HEK293 (cell line): Measurements from ENCODE around the gene NLRP2B.
"Not testable (repeated sequence)": the region's sequence is repeated elsewhere in the genome, so short reads cannot be mapped to it uniquely, and the experiment has no call there.

ENCODE experiments used
- CTCF ChIA-PET: fragments of 350-600 bp; formaldehyde crosslinking; extraction: SDS; loops from one replicate; lab custom pipeline; 2021; ENCODE audit warnings: antibody characterized with exemption; lab: Yijun Ruan, JAX
- POLR2A ChIA-PET: fragments of 300-600 bp; formaldehyde crosslinking; extraction: SDS; loops from one replicate; lab custom pipeline; 2020; ENCODE audit warnings: antibody characterized with exemption, inconsistent platforms; lab: Yijun Ruan, JAX
- H3K27ac ChIP-seq: fragments of 200-500 bp; sonication (Bioruptor generic); 2 replicates; pipeline ENCODE4 v1.5.1; 2014; ENCODE audit warnings: low read depth, low read length, control low read depth, inconsistent platforms; ENCODE audit errors: extremely low read depth
- H3K36me3 ChIP-seq, 2 experiments: fragments of 200-500 bp in 1 of 2; sonication (Bioruptor generic) in 1 of 2; 1 replicate in 1 of 2; 2 replicates in 1 of 2; pipeline ENCODE4 v1.5.1; 2014 to 2017; ENCODE audit warnings: inconsistent platforms in 2 of 2, low read length in 2 of 2; ENCODE audit not compliant: control insufficient read depth in 2 of 2, insufficient read depth in 1 of 2
- H3K4me1 ChIP-seq: fragments of 200-500 bp; sonication (Bioruptor generic); 2 replicates; pipeline ENCODE4 v1.5.1; 2014; ENCODE audit warnings: mild to moderate bottlenecking, low read length, inconsistent platforms; ENCODE audit not compliant: control insufficient read depth, insufficient read depth
- H3K4me3 ChIP-seq: 2 replicates; pipeline ENCODE4 v1.5.1; 2011; ENCODE audit warnings: low read depth, mild to moderate bottlenecking, control low read depth, low read length, moderate library complexity
- H3K9me3 ChIP-seq: fragments of 200-500 bp; sonication (Bioruptor generic); 2 replicates; pipeline ENCODE4 v1.5.1; 2014; ENCODE audit warnings: low read depth, low read length, inconsistent platforms; ENCODE audit not compliant: control insufficient read depth, insufficient read depth
- SCRT1 ChIP-seq: fragments of 450-650 bp; formaldehyde crosslinking; IDR thresholded peaks from 2 replicates; pipeline ENCODE4 v1.5.1; 2016; ENCODE audit warnings: missing biosample characterization, missing genetic modification characterization, borderline replicate concordance
- SCRT2 ChIP-seq: fragments of 450-650 bp; formaldehyde crosslinking; IDR thresholded peaks from 2 replicates; pipeline ENCODE4 v1.5.1; 2016; ENCODE audit warnings: missing biosample characterization, missing genetic modification characterization
- SETDB1 ChIP-seq: IDR thresholded peaks from one replicate; pipeline ENCODE4 v1.6.1; 2017; ENCODE audit warnings: mild to moderate bottlenecking, low read length, moderate library complexity, mixed read lengths; ENCODE audit not compliant: insufficient read length
- WT1 ChIP-seq: fragments of 450-650 bp; formaldehyde crosslinking; IDR thresholded peaks from 2 replicates; pipeline ENCODE4 v1.5.1; 2016; ENCODE audit warnings: missing biosample characterization, missing genetic modification characterization
- ZFP3 ChIP-seq: fragments of 450-650 bp; formaldehyde crosslinking; IDR thresholded peaks from 2 replicates; pipeline ENCODE4 v1.5.1; 2016; ENCODE audit warnings: low read depth, missing biosample characterization, missing genetic modification characterization
- ZNF350 ChIP-seq: fragments of 450-650 bp; formaldehyde crosslinking; IDR thresholded peaks from 2 replicates; pipeline ENCODE4 v1.5.0; 2017; ENCODE audit warnings: missing biosample characterization, mild to moderate bottlenecking, missing genetic modification characterization
- ZNF423 ChIP-seq: fragments of 450-650 bp; formaldehyde crosslinking; IDR thresholded peaks from 2 replicates; pipeline ENCODE4 v1.5.1; 2016; ENCODE audit warnings: missing biosample characterization, missing genetic modification characterization
- TF ChIP-seq, protein P1 (sequence below): fragments of 450-650 bp; IDR thresholded peaks from 2 replicates; pipeline ENCODE4 v1.5.1; 2018; ENCODE audit warnings: missing biosample characterization, mild to moderate bottlenecking, missing genetic modification characterization
- TF ChIP-seq, protein P2 (sequence below): fragments of 450-650 bp; formaldehyde crosslinking; IDR thresholded peaks from 2 replicates; pipeline ENCODE4 v1.5.1; 2016; ENCODE audit warnings: missing biosample characterization, missing genetic modification characterization
- TF ChIP-seq, protein P3 (sequence below): fragments of 450-650 bp; formaldehyde crosslinking; IDR thresholded peaks from 2 replicates; pipeline ENCODE4 v1.5.1; 2016; ENCODE audit warnings: missing biosample characterization, missing genetic modification characterization, borderline replicate concordance
- TF ChIP-seq, protein P4 (sequence below): fragments of 450-650 bp; formaldehyde crosslinking; IDR thresholded peaks from 2 replicates; pipeline ENCODE4 v1.5.0; 2017; ENCODE audit warnings: missing biosample characterization, missing genetic modification characterization, borderline replicate concordance

NLRP2B gene

DNA sequence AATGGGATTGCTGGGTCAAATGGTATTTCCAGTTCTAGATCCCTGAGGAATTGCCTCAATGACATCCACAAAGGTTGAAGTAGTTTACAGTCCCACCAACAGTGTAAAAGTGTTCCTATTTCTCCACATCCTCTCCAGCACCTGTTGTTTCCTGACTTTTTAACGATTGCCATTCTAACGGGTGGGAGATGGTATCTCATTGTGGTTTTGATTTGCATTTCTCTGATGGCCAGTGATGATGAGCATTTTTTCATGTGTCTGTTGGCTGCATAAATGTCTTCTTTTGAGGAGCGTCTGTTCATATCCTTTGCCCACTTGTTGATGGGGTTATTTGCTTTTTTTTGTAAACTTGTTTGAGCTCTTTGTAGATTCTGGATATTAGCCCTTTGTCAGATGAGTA is 45.9 kb upstream of the NLRP2B start:
- H3K4me1 ChIP-seq = not testable (repeated sequence)
- TF ChIP-seq SCRT2 (tag by site-specific recombination) = peak; percentile 55; the same call in 1 of the 2 replicates
- TF ChIP-seq SCRT1 (tag by site-specific recombination) = peak; percentile 76
- TF ChIP-seq, all 188 proteins: peak for 2; not testable (repeated sequence) for 186
- H3K27ac ChIP-seq, CTCF ChIA-PET, POLR2A ChIA-PET, H3K9me3 ChIP-seq, H3K4me3 ChIP-seq, H3K36me3 ChIP-seq: not testable (repeated sequence)

DNA sequence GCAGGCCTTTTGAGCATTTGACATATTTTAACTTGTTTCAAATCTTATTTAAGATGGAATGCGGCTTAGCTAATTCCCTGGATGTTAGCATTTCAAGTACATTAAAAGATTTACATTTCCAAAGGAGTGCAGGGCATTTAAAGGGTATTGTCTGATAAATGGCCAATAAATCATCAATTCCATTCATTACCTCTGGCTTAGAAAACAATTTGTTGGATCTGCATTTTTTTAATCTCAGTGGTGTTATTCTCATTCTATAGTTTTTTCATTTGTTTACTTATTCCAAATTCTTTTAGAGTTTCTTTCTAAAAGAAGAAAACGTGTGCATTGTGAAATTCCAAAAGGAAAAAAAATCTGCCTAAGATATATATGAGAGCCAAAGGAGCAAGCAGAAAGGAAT is 1.3 kb upstream of the NLRP2B start:
- Histone ChIP-seq H3K27ac (no peak overlapping the region), H3K9me3 (no peaks in the 10 kb centered on the region), H3K36me3 (no peaks in the 10 kb centered on the region), H3K4me3 (no peak overlapping the region), H3K4me1 (no peaks in the 10 kb centered on the region)
- ChIA-PET CTCF (no interaction called here), POLR2A (no interaction called here)
- no peak for TF ChIP-seq SETDB1
- TF ChIP-seq ZNF350 (tag by site-specific recombination) = no peak
- no peak for TF ChIP-seq ZFP3
- TF ChIP-seq, protein P1, sequence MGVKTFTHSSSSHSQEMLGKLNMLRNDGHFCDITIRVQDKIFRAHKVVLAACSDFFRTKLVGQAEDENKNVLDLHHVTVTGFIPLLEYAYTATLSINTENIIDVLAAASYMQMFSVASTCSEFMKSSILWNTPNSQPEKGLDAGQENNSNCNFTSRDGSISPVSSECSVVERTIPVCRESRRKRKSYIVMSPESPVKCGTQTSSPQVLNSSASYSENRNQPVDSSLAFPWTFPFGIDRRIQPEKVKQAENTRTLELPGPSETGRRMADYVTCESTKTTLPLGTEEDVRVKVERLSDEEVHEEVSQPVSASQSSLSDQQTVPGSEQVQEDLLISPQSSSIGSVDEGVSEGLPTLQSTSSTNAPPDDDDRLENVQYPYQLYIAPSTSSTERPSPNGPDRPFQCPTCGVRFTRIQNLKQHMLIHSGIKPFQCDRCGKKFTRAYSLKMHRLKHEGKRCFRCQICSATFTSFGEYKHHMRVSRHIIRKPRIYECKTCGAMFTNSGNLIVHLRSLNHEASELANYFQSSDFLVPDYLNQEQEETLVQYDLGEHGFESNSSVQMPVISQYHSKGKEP (tag by site-specific recombination) = no peak
- TF ChIP-seq, protein P2, sequence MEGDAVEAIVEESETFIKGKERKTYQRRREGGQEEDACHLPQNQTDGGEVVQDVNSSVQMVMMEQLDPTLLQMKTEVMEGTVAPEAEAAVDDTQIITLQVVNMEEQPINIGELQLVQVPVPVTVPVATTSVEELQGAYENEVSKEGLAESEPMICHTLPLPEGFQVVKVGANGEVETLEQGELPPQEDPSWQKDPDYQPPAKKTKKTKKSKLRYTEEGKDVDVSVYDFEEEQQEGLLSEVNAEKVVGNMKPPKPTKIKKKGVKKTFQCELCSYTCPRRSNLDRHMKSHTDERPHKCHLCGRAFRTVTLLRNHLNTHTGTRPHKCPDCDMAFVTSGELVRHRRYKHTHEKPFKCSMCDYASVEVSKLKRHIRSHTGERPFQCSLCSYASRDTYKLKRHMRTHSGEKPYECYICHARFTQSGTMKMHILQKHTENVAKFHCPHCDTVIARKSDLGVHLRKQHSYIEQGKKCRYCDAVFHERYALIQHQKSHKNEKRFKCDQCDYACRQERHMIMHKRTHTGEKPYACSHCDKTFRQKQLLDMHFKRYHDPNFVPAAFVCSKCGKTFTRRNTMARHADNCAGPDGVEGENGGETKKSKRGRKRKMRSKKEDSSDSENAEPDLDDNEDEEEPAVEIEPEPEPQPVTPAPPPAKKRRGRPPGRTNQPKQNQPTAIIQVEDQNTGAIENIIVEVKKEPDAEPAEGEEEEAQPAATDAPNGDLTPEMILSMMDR = no peak
- no peak for TF ChIP-seq WT1 (tag by site-specific recombination)
- TF ChIP-seq, protein P3, sequence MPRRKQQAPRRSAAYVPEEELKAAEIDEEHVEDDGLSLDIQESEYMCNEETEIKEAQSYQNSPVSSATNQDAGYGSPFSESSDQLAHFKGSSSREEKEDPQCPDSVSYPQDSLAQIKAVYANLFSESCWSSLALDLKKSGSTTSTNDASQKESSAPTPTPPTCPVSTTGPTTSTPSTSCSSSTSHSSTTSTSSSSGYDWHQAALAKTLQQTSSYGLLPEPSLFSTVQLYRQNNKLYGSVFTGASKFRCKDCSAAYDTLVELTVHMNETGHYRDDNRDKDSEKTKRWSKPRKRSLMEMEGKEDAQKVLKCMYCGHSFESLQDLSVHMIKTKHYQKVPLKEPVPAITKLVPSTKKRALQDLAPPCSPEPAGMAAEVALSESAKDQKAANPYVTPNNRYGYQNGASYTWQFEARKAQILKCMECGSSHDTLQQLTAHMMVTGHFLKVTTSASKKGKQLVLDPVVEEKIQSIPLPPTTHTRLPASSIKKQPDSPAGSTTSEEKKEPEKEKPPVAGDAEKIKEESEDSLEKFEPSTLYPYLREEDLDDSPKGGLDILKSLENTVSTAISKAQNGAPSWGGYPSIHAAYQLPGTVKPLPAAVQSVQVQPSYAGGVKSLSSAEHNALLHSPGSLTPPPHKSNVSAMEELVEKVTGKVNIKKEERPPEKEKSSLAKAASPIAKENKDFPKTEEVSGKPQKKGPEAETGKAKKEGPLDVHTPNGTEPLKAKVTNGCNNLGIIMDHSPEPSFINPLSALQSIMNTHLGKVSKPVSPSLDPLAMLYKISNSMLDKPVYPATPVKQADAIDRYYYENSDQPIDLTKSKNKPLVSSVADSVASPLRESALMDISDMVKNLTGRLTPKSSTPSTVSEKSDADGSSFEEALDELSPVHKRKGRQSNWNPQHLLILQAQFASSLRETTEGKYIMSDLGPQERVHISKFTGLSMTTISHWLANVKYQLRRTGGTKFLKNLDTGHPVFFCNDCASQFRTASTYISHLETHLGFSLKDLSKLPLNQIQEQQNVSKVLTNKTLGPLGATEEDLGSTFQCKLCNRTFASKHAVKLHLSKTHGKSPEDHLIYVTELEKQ (tag by site-specific recombination) = no peak
- TF ChIP-seq, protein P4, sequence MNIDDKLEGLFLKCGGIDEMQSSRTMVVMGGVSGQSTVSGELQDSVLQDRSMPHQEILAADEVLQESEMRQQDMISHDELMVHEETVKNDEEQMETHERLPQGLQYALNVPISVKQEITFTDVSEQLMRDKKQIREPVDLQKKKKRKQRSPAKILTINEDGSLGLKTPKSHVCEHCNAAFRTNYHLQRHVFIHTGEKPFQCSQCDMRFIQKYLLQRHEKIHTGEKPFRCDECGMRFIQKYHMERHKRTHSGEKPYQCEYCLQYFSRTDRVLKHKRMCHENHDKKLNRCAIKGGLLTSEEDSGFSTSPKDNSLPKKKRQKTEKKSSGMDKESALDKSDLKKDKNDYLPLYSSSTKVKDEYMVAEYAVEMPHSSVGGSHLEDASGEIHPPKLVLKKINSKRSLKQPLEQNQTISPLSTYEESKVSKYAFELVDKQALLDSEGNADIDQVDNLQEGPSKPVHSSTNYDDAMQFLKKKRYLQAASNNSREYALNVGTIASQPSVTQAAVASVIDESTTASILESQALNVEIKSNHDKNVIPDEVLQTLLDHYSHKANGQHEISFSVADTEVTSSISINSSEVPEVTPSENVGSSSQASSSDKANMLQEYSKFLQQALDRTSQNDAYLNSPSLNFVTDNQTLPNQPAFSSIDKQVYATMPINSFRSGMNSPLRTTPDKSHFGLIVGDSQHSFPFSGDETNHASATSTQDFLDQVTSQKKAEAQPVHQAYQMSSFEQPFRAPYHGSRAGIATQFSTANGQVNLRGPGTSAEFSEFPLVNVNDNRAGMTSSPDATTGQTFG (tag by site-specific recombination) = no peak
- TF ChIP-seq ZNF423 (tag by site-specific recombination) = no peak
- TF ChIP-seq, all 188 proteins: peak for 0
